ENCODE data around the gene MYRIP.

DNA sequence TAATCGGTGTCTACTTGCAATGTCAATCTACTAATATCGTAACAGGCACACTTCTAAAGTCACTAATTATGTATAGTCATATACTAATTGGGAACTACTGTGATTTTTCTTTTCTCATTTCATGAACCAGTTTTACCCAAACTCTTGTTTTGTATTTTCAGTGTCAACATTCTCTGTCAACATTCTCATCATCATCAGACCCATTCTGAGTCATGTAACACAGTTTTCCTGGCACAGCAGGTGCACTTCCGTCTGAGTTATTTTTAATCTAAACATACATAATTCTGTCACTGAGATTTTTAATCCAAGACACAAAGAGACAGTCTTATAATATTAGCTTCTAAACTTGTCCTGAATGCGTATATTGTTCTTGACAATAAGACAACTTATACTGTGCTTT lies 295.0 kb downstream of the MYRIP start:
- TF ChIP-seq CTCF (IDR thresholded peaks at IDR 0.05 in 2 of 3, conservative IDR thresholded peaks at IDR 0.05 in 1 of 3; ENCODE audit: borderline replicate concordance in 1 of 3, insufficient read depth in 1 of 3, low read depth in 2 of 3, low read length in 2 of 3) (no peak), SRF (IDR thresholded peaks at IDR 0.05; ENCODE audit: low read depth) (no peak), RAD21 (IDR thresholded peaks at IDR 0.05; ENCODE audit: low read depth) (no peak)

Measured in HCT116 (cell line).